ENCODE measurements around the gene GOLGA6A.

The GOLGA6A gene

DNA sequence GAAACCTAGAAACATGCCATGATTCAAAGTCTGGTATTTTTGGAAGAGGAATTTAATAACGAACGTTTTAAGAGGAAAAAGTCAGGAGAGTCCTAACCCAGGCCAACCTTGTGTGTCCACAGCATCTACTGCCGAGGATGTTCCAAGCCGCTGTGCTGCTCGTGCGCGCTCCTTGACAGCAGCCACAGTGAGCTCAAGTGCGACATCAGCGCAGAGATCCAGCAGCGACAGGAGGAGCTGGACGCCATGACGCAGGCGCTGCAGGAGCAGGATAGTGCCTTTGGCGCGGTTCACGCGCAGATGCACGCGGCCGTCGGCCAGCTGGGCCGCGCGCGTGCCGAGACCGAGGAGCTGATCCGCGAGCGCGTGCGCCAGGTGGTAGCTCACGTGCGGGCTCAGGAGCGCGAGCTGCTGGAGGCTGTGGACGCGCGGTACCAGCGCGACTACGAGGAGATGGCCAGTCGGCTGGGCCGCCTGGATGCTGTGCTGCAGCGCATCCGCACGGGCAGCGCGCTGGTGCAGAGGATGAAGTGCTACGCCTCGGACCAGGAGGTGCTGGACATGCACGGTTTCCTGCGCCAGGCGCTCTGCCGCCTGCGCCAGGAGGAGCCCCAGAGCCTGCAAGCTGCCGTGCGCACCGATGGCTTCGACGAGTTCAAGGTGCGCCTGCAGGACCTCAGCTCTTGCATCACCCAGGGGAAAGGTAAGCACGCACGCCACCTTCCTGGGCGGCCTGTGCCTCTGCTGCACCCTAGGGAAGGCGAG is 59.5 kb downstream of the GOLGA6A start:
- TF ChIP-seq, protein P1, sequence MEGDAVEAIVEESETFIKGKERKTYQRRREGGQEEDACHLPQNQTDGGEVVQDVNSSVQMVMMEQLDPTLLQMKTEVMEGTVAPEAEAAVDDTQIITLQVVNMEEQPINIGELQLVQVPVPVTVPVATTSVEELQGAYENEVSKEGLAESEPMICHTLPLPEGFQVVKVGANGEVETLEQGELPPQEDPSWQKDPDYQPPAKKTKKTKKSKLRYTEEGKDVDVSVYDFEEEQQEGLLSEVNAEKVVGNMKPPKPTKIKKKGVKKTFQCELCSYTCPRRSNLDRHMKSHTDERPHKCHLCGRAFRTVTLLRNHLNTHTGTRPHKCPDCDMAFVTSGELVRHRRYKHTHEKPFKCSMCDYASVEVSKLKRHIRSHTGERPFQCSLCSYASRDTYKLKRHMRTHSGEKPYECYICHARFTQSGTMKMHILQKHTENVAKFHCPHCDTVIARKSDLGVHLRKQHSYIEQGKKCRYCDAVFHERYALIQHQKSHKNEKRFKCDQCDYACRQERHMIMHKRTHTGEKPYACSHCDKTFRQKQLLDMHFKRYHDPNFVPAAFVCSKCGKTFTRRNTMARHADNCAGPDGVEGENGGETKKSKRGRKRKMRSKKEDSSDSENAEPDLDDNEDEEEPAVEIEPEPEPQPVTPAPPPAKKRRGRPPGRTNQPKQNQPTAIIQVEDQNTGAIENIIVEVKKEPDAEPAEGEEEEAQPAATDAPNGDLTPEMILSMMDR (IDR thresholded peaks at IDR 0.05; ENCODE audit: low read length, missing control alignments): no peak
- no peak for DNase-seq (ENCODE audit: low read depth)
- no peak overlapping the region for H3K4me3 ChIP-seq (replicated peaks; ENCODE audit: low read depth, low read length)
